ENCODE results near the gene PTGDR2. TPM values are rescaled to one million over a fixed set of nuclear protein-coding genes. Genes with fewer than 3 reads are reported as not detected.

PTGDR2 gene
- total and polyA plus RNA-seq, 4 donors: 0.08 to 7.1 (median 0.32) TPM

DNA sequence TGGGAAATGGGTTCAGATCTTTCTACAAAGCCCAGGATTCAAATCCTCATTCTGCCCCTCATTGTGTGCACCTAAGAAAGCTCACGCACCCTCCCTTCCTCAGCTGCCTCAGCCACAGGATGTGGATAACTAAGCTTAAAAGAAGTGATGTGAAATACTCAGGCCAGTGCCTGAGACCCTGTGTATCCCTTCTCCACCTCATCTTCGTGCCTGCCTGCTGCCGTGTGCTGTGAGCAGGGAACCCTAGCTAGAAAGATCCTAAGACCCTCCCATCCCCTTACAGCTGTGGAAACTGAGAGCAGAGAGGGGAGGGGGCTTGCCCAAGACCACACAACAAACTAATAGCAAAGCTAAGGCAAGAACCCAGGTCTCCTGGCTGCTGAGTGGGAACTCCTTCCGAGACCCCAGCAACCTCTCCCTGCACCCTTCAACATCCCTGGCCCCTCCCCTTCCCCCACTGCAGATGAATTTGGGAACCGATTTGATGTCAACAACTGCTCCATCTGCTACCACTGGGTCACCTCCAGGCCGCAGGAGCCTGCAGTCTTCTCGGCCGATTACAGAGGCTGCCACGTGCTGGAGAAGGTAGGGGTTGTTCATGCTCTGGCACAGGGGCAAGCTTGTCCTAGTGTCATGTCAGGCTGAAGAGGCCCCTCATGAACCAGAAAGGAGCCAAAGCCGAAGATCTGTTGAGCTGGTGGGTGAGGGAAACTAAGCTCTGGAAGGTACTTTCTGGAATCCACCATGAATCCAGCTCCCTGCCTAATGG lies 13.1 kb upstream of the PTGDR2 start:
- no peak for DNase-seq (ENCODE audit: low spot score)

GRCh38 chr11:60867871-60868681 lies 12.3 kb upstream of the PTGDR2 start:
- Histone ChIP-seq H3K4me1 (ENCODE audit: control insufficient read depth in 4 of 4, insufficient read depth in 4 of 4, low read length in 3 of 4) (peaks cover 0 to 8% (median 4%) of the 10 kb centered on the region in 4 donors), H3K27ac (ENCODE audit: low read depth in 1 of 2, low read length in 2 of 2) (no peak overlapping the region), H3K9ac (ENCODE audit: low read depth in 1 of 2, low read length in 2 of 2) (no peak overlapping the region), H3K36me3 (ENCODE audit: control insufficient read depth in 4 of 4, insufficient read depth in 3 of 4, low read depth in 1 of 4, low read length in 3 of 4) (no peaks in the 10 kb centered on the region), H3K4me3 (ENCODE audit: low read depth in 1 of 3, low read length in 3 of 3) (no peak overlapping the region), H3K27me3 (ENCODE audit: control insufficient read depth in 4 of 4, insufficient read depth in 4 of 4, low read length in 3 of 4) (no peaks in the 10 kb centered on the region), H3K9me3 (ENCODE audit: control insufficient read depth in 4 of 4, low read length in 3 of 4) (no peaks in the 10 kb centered on the region)
- DNase-seq (ENCODE audit: low spot score): no peak
- 84% methylated on average over 10 of the region's 10 CpGs for WGBS
- no peak for TF ChIP-seq GABPA (IDR thresholded peaks at IDR 0.05 in 1 of 2, conservative IDR thresholded peaks at IDR 0.05 in 1 of 2)
- no peak for TF ChIP-seq RXRA (IDR thresholded peaks at IDR 0.05)
- no peak for TF ChIP-seq HNF4A (conservative IDR thresholded peaks at IDR 0.05)
- no peak for TF ChIP-seq TAF1 (conservative IDR thresholded peaks at IDR 0.05)
- TF ChIP-seq FOXA2 (IDR thresholded peaks at IDR 0.05): no peak
- no peak for TF ChIP-seq ZBTB33 (IDR thresholded peaks at IDR 0.05)
- no peak for TF ChIP-seq RAD21 (IDR thresholded peaks at IDR 0.05)
- TF ChIP-seq EGR1 (IDR thresholded peaks at IDR 0.05; ENCODE audit: low read depth in 2 of 2): no peak
- TF ChIP-seq, protein P1, sequence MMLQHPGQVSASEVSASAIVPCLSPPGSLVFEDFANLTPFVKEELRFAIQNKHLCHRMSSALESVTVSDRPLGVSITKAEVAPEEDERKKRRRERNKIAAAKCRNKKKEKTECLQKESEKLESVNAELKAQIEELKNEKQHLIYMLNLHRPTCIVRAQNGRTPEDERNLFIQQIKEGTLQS (IDR thresholded peaks at IDR 0.05): no peak
- no peak for TF ChIP-seq HNF4G (IDR thresholded peaks at IDR 0.05)
- no peak for TF ChIP-seq SP1 (IDR thresholded peaks at IDR 0.05)
- no peak for TF ChIP-seq YY1 (IDR thresholded peaks at IDR 0.05)
- no peak for TF ChIP-seq FOXA1 (IDR thresholded peaks at IDR 0.05)
- TF ChIP-seq JUND (IDR thresholded peaks at IDR 0.05): no peak
- no peak for TF ChIP-seq REST (IDR thresholded peaks at IDR 0.05)

More for the DNA sequence above, 13.1 kb upstream of the PTGDR2 start:
- H3K36me3 ChIP-seq (ENCODE audit: control insufficient read depth in 4 of 4, insufficient read depth in 3 of 4, low read depth in 1 of 4, low read length in 3 of 4): no peaks in the 10 kb centered on the region
- 87% methylated on average over 10 of the region's 10 CpGs for WGBS
- no peak overlapping the region for H3K4me3 ChIP-seq (ENCODE audit: low read depth in 1 of 3, low read length in 3 of 3)
- no peak for TF ChIP-seq GABPA (IDR thresholded peaks at IDR 0.05 in 1 of 2, conservative IDR thresholded peaks at IDR 0.05 in 1 of 2)
- no peak for TF ChIP-seq HNF4G (IDR thresholded peaks at IDR 0.05)
- TF ChIP-seq NR2F2 (IDR thresholded peaks at IDR 0.05): no peak
- no peak for TF ChIP-seq RXRA (IDR thresholded peaks at IDR 0.05)
- no peak for TF ChIP-seq YY1 (IDR thresholded peaks at IDR 0.05)
- TF ChIP-seq SP1 (IDR thresholded peaks at IDR 0.05): no peak
- TF ChIP-seq REST (IDR thresholded peaks at IDR 0.05): no peak
- TF ChIP-seq HNF4A (conservative IDR thresholded peaks at IDR 0.05): no peak
- TF ChIP-seq FOXA2 (IDR thresholded peaks at IDR 0.05): no peak
- H3K27me3 ChIP-seq (ENCODE audit: control insufficient read depth in 4 of 4, insufficient read depth in 4 of 4, low read length in 3 of 4): no peaks in the 10 kb centered on the region
- no peaks in the 10 kb centered on the region for H3K9me3 ChIP-seq (ENCODE audit: control insufficient read depth in 4 of 4, low read length in 3 of 4)
- H3K4me1 ChIP-seq (ENCODE audit: control insufficient read depth in 4 of 4, insufficient read depth in 4 of 4, low read length in 3 of 4): peaks cover 0 to 8% (median 4%) of the 10 kb centered on the region in 4 donors
- no peak overlapping the region for H3K9ac ChIP-seq (ENCODE audit: low read depth in 1 of 2, low read length in 2 of 2)
- no peak overlapping the region for H3K27ac ChIP-seq (ENCODE audit: low read depth in 1 of 2, low read length in 2 of 2)

Measured in liver (tissue), 9 donors.